NCI-H2227 (cell line): Measurements from ENCODE around the gene ABHD12B.

ENCODE experiments used
- DNase-seq: peaks from one replicate; lab custom pipeline; 2025; ENCODE audit not compliant: unreplicated experiment; lab: John Stamatoyannopoulos, UW

Gene ABHD12B

GRCh38 chr14:50871914-50872732 is at the start of gene ABHD12B:
ABHD12B (plus strand) TSS chr14:50872053; CDS start chr14:50872175, 122 bp downstream.
- no peak for DNase-seq

- no peak for DNase-seq
Observed at GRCh38 chr14:50822501-50823042, 49.3 kb upstream of the ABHD12B start.

- no peak for DNase-seq
Observed at GRCh38 chr14:50823051-50823761, 48.6 kb upstream of the ABHD12B start.

- DNase-seq, result no peak
Observed at GRCh38 chr14:50823762-50824636, 47.9 kb upstream of the ABHD12B start.

- DNase-seq, result no peak
Observed at GRCh38 chr14:50825307-50825706, 46.5 kb upstream of the ABHD12B start.

GRCh38 chr14:50826681-50827080 is 45.2 kb upstream of the ABHD12B start:
- peak; percentile 15 for DNase-seq

- peak; percentile 39 for DNase-seq
Observed at GRCh38 chr14:50828721-50829488, 42.9 kb upstream of the ABHD12B start.

- DNase-seq, result peak; percentile 39
Observed at GRCh38 chr14:50829489-50830043, 42.3 kb upstream of the ABHD12B start.

GRCh38 chr14:50830044-50830931 is 41.6 kb upstream of the ABHD12B start:
- DNase-seq, result peak; percentile 77

- peak; percentile 91 for DNase-seq
Observed at GRCh38 chr14:50830932-50831725, 40.7 kb upstream of the ABHD12B start, which contains the start of gene NIN. NIN (minus strand) TSS chr14:50831162; CDS start chr14:50822056, 9,106 bp downstream.

GRCh38 chr14:50831726-50832168 is 40.1 kb upstream of the ABHD12B start:
- peak; percentile 40 for DNase-seq

- no peak for DNase-seq
Observed at GRCh38 chr14:50832935-50833630, 38.8 kb upstream of the ABHD12B start.

GRCh38 chr14:50834802-50835276 is 37.0 kb upstream of the ABHD12B start:
- DNase-seq, result no peak

- no peak for DNase-seq
Observed at GRCh38 chr14:50835280-50835679, 36.6 kb upstream of the ABHD12B start.

- DNase-seq, result no peak
Observed at GRCh38 chr14:50836515-50836914, 35.3 kb upstream of the ABHD12B start.

- no peak for DNase-seq
Observed at GRCh38 chr14:50837271-50837670, 34.6 kb upstream of the ABHD12B start.

- no peak for DNase-seq
Observed at GRCh38 chr14:50837850-50838470, 33.9 kb upstream of the ABHD12B start.
